ENCODE data around the gene AOPEP. TPM values are rescaled to one million over a fixed set of nuclear protein-coding genes. Genes with fewer than 3 reads are reported as not detected.

The AOPEP gene
- total and polyA plus RNA-seq, 10 donors = 14.8 to 86.1 (median 51.3) TPM

GRCh38 chr9:94918038-94918753 is 191.7 kb downstream of the AOPEP start:
- no peak for DNase-seq
- Histone ChIP-seq H3K9me3 (no peaks in the 10 kb centered on the region), H3K36me3 (no peaks in the 10 kb centered on the region), H3K4me1 (peaks cover 7 to 37% (median 14%) of the 10 kb centered on the region in 6 donors), H3K4me3 (no peak overlapping the region), H3K27me3 (replicated peaks in 1 of 7) (no peaks in the 10 kb centered on the region), H3K27ac (no peak overlapping the region)
- no peak for TF ChIP-seq POLR2A (IDR thresholded peaks at IDR 0.05)
- TF ChIP-seq, protein P1, sequence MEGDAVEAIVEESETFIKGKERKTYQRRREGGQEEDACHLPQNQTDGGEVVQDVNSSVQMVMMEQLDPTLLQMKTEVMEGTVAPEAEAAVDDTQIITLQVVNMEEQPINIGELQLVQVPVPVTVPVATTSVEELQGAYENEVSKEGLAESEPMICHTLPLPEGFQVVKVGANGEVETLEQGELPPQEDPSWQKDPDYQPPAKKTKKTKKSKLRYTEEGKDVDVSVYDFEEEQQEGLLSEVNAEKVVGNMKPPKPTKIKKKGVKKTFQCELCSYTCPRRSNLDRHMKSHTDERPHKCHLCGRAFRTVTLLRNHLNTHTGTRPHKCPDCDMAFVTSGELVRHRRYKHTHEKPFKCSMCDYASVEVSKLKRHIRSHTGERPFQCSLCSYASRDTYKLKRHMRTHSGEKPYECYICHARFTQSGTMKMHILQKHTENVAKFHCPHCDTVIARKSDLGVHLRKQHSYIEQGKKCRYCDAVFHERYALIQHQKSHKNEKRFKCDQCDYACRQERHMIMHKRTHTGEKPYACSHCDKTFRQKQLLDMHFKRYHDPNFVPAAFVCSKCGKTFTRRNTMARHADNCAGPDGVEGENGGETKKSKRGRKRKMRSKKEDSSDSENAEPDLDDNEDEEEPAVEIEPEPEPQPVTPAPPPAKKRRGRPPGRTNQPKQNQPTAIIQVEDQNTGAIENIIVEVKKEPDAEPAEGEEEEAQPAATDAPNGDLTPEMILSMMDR (IDR thresholded peaks at IDR 0.05 in 8 of 11, conservative IDR thresholded peaks at IDR 0.05 in 3 of 11) = peak in 2 of 11 experiments; percentile 6 to 16
- no peak for TF ChIP-seq POLR2AphosphoS5 (IDR thresholded peaks at IDR 0.05)
- 57 to 71% (median 70%) methylated on average over 5 of the region's 5 CpGs for WGBS, 5 donors
- intact Hi-C loops (cut with DNase I; ENCODE audit: low total_unique reads) = no loop called here

DNA sequence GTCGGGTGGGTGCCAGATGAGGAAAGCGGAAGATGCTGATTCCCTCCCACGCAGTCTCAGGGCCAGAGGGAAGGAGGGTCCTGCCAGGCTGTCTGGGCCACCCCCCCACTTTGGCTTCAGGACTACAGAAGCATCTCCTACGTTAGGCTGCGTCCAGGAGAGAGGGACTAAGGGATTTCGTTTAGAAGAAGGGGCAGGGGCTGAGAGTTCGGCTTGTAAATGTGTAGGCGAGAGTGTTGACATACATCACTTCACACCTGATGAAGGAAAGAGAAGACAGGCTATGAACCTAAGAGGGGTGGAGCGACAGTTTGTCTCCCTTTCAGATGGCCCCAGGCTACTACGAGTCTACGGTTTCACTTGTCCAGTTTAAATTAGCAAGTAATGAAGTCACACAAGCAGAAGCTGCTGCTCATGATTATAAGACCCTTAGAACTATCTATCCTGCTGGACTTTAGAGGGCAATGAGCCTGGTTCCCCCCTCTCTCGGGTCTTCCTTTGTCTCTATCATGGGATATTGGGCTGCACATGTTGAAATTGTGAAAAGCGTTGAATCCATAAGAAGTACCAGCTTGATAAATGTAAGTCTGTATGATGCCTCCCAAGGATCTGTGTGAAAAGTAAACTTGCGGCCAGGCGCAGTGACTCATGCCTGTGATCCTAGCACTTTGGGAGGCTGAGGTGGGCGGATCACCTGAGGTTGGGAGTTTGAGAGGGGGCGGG is 193.0 kb downstream of the AOPEP start:
- no peak for DNase-seq
- intact Hi-C loops (cut with DNase I; ENCODE audit: low total_unique reads) = no loop called here
- 84 to 96% (median 89%) methylated on average over 17 of the region's 17 CpGs for WGBS, 5 donors
- Histone ChIP-seq H3K4me3 (no peak overlapping the region), H3K27me3 (replicated peaks in 1 of 7) (no peaks in the 10 kb centered on the region), H3K36me3 (no peaks in the 10 kb centered on the region), H3K9me3 (no peaks in the 10 kb centered on the region), H3K27ac (peak overlapping the region in 5 of 8 donors; percentile 9 to 82 (median 72)), H3K4me1 (peaks cover 7 to 40% (median 15%) of the 10 kb centered on the region in 6 donors)
- TF ChIP-seq, protein P1 (IDR thresholded peaks at IDR 0.05 in 8 of 11, conservative IDR thresholded peaks at IDR 0.05 in 3 of 11) = no peak
- no peak for TF ChIP-seq POLR2A (IDR thresholded peaks at IDR 0.05)
- no peak for TF ChIP-seq POLR2AphosphoS5 (IDR thresholded peaks at IDR 0.05)

DNA sequence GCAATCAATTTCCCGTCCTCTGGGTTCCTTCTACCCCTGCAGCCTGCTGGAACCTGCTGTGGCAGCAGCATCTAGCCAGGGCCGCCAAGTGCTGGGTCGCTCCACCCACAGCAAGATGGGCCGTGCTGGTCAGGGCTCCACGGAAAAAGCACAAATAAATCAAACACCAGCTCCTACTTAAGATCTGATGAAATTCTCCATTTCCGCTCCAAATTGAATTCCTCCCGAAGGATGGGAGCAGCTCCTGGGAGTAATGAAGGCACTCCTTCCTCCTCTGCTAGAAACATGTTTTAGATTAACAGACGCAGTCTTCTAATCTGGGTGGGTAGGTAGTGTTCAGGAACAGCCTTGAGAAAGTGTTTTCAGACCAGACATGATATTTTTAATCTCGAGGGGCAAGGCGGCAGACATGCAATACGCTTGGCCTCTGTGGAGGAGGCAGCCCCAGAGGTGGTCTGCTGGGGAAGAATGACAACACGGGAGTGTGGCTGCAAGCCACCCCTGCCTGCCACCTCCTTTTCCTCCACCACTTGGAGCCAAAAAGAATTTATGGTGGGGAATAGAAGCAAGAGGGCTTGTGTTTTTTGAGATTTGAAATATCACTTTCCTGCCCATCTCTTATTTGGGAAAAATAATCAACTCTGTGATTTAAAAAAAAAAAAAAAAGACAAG is 194.1 kb downstream of the AOPEP start:
- TF ChIP-seq POLR2AphosphoS5 (IDR thresholded peaks at IDR 0.05) = peak in 1 of 3 donors; percentile 44
- TF ChIP-seq POLR2A (IDR thresholded peaks at IDR 0.05) = no peak
- H3K27me3 ChIP-seq (replicated peaks in 1 of 7) = no peaks in the 10 kb centered on the region
- no peak for DNase-seq
- 72 to 87% (median 83%) methylated on average over 12 of the region's 12 CpGs for WGBS, 5 donors
- intact Hi-C loops (cut with DNase I; ENCODE audit: low total_unique reads) = no loop called here
- peaks cover 7 to 40% (median 15%) of the 10 kb centered on the region in 6 donors for H3K4me1 ChIP-seq
- no peak overlapping the region for H3K4me3 ChIP-seq
- no peaks in the 10 kb centered on the region for H3K9me3 ChIP-seq
- H3K36me3 ChIP-seq = peaks cover 0 to 10% (median 0%) of the 10 kb centered on the region in 6 donors
- peak overlapping the region in 7 of 8 donors; percentile 28 to 82 (median 72) for H3K27ac ChIP-seq

DNA sequence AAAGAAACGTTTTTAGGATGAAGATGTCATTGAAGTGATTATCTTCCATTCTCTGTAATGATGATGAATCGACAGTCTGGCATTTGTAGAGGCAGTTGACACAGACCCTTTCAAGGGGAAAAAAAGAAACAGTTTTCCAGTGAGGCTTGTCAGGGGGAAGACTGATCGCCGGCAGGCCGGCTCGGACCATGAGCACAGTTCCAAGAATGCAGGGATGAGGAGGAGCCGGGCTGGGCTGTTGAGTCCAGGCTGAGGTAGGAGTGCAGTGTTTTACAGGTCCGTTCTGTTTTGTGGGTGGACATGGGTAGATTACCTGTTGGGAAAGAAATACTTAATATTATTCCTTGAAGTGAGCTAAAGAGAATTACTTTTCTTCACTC is 194.6 kb downstream of the AOPEP start:
- Histone ChIP-seq H3K4me3 (no peak overlapping the region), H3K27me3 (replicated peaks in 1 of 7) (no peaks in the 10 kb centered on the region), H3K36me3 (peaks cover 0 to 15% (median 1%) of the 10 kb centered on the region in 6 donors), H3K27ac (peak overlapping the region; percentile 46 to 82 (median 73)), H3K9me3 (no peaks in the 10 kb centered on the region), H3K4me1 (peaks cover 7 to 40% (median 15%) of the 10 kb centered on the region in 6 donors)
- 62 to 84% (median 79%) methylated on average over 8 of the region's 8 CpGs for WGBS, 5 donors
- intact Hi-C loops (cut with DNase I; ENCODE audit: low total_unique reads) = no loop called here
- no peak for DNase-seq
- TF ChIP-seq POLR2AphosphoS5 (IDR thresholded peaks at IDR 0.05) (no peak), POLR2A (IDR thresholded peaks at IDR 0.05) (no peak)
- TF ChIP-seq, protein P1 (IDR thresholded peaks at IDR 0.05 in 8 of 11, conservative IDR thresholded peaks at IDR 0.05 in 3 of 11) = no peak

All from spleen (tissue), 11 donors.